GM12878 (cell line): ENCODE data around the gene USH2A. TPM values are rescaled to one million over a fixed set of nuclear protein-coding genes. Genes with fewer than 3 reads are reported as not detected.

Experiments used
- ATAC-seq: fragments of 200-7000 bp; cut with Tn5 transposase; 3 replicates; pipeline ENCODE4 v1.9.1; 2020; ENCODE audit warnings: mild to moderate bottlenecking, moderate library complexity
- BruUV-seq: library from RNA; stranded (reverse); fragments of 400-500 nt; replicated peaks from 2 replicates; lab custom pipeline; 2021; lab: Mats Ljungman, UMichigan
- CTCF ChIA-PET: fragments of 300-600 bp; sonication (Branson Sonifier 250); formaldehyde crosslinking; extraction: SDS; loops from one replicate; lab custom pipeline; 2021; ENCODE audit warnings: inconsistent platforms; lab: Yijun Ruan, JAX
- POLR2A ChIA-PET: fragments of 350-600 bp; formaldehyde crosslinking; extraction: SDS; loops from one replicate; lab custom pipeline; 2021; ENCODE audit warnings: inconsistent platforms; lab: Charles Lee
- RAD21 ChIA-PET: fragments of 300-600 bp; sonication (Branson Sonifier 250); formaldehyde crosslinking; loops from one replicate; lab custom pipeline; 2023; ENCODE audit warnings: antibody characterized with exemption; ENCODE audit not compliant: unreplicated experiment; lab: Charles Lee
- SMC1A ChIA-PET: fragments of 300-600 bp; sonication (Branson Sonifier 250); formaldehyde crosslinking; loops from one replicate; lab custom pipeline; 2023; ENCODE audit not compliant: unreplicated experiment, uncharacterized antibody; lab: Charles Lee
- DNase-seq: peaks from one replicate; pipeline ENCODE4 v3.0.0-alpha.2; 2011; ENCODE audit warnings: low read depth, low spot score
- FAIRE-seq: peaks from 3 replicates; lab custom pipeline; 2011; peaks lifted over from hg19 to GRCh38; lab: Jason Lieb, UNC
- H2AFZ ChIP-seq: 2 replicates; pipeline ENCODE4 v1.6.0; 2011; ENCODE audit warnings: low read depth, low read length, control low read depth; ENCODE audit not compliant: control insufficient read depth
- H3K27ac ChIP-seq: 2 replicates; pipeline ENCODE4 v1.5.1; 2011; ENCODE audit warnings: control low read depth; ENCODE audit not compliant: control insufficient read depth, insufficient read depth
- H3K27me3 ChIP-seq, 2 experiments: replicated peaks in 1 of 2; 2 replicates each; pipeline versions ENCODE4 v1.6.0 to v1.6.1; 2011; ENCODE audit warnings: low read length in 1 of 2; ENCODE audit not compliant: control insufficient read depth in 2 of 2, insufficient read depth in 2 of 2
- H3K36me3 ChIP-seq, 2 experiments: 2 replicates each; pipeline ENCODE4 v1.5.1; 2011; ENCODE audit warnings: low read length in 1 of 2; ENCODE audit not compliant: control insufficient read depth in 2 of 2, insufficient read depth in 2 of 2
- H3K4me1 ChIP-seq: 2 replicates; pipeline ENCODE4 v1.6.1; 2011; ENCODE audit warnings: mild to moderate bottlenecking, low read length, moderate library complexity, mixed read lengths; ENCODE audit not compliant: control insufficient read depth, insufficient read depth
- H3K4me2 ChIP-seq: 2 replicates; pipeline ENCODE4 v1.6.0; 2011; ENCODE audit warnings: control low read depth; ENCODE audit not compliant: control insufficient read depth, insufficient read depth
- H3K4me3 ChIP-seq: fragments of 200-600 bp; sonication (generic); 2 replicates; pipeline ENCODE4 v1.5.1; 2016
- H3K79me2 ChIP-seq: 2 replicates; pipeline ENCODE4 v1.6.0; 2011; ENCODE audit warnings: low read length; ENCODE audit not compliant: control insufficient read depth, insufficient read depth
- H3K9ac ChIP-seq: 2 replicates; pipeline ENCODE4 v1.8.0; 2011; ENCODE audit warnings: low read length, control low read depth, mixed read lengths; ENCODE audit not compliant: control insufficient read depth, insufficient read depth
- H3K9me3 ChIP-seq: replicated peaks from 3 replicates; pipeline ENCODE4 v1.5.1; 2011; ENCODE audit warnings: mild to moderate bottlenecking, low read length; ENCODE audit not compliant: control insufficient read depth, insufficient read depth
- H4K20me1 ChIP-seq: 2 replicates; pipeline ENCODE4 v1.6.0; 2011; ENCODE audit not compliant: control insufficient read depth, insufficient read depth
- ATF7 ChIP-seq: fragments of 450-650 bp; IDR thresholded peaks from 2 replicates; pipeline ENCODE4 v1.6.1; 2016; ENCODE audit warnings: low read depth, mild to moderate bottlenecking
- CHD4 ChIP-seq: fragments of 200-600 bp; sonication (generic); IDR thresholded peaks from 2 replicates; pipeline ENCODE4 v1.6.1; 2016; ENCODE audit warnings: mild to moderate bottlenecking
- KDM1A ChIP-seq: fragments of 200-600 bp; sonication (generic); IDR thresholded peaks from 2 replicates; pipeline ENCODE4 v1.6.1; 2016; ENCODE audit warnings: borderline replicate concordance
- MEF2A ChIP-seq: IDR thresholded peaks from 2 replicates; pipeline ENCODE4 v1.6.1; 2011; ENCODE audit warnings: low read depth, mild to moderate bottlenecking, low read length, moderate library complexity; ENCODE audit not compliant: insufficient read depth
- NRF1 ChIP-seq: conservative IDR thresholded peaks from 2 replicates; pipeline ENCODE4 v1.6.1; 2011; ENCODE audit warnings: mild to moderate bottlenecking, low read depth, low read length, improper control_type of control experiment
- PBX3 ChIP-seq: IDR thresholded peaks from 2 replicates; pipeline ENCODE4 v1.6.1; 2011; ENCODE audit warnings: mild to moderate bottlenecking, low read depth, low read length, moderate library complexity; ENCODE audit not compliant: insufficient replicate concordance
- RB1 ChIP-seq: fragments of 450-650 bp; formaldehyde crosslinking; IDR thresholded peaks from 2 replicates; pipeline ENCODE4 v1.6.1; 2017; ENCODE audit warnings: mild to moderate bottlenecking, borderline replicate concordance
- RELB ChIP-seq: fragments of 450-650 bp; IDR thresholded peaks from 2 replicates; pipeline ENCODE4 v1.6.1; 2017; ENCODE audit warnings: low read depth, mild to moderate bottlenecking, moderate library complexity
- SKIL ChIP-seq: fragments of 450-650 bp; IDR thresholded peaks from 2 replicates; pipeline ENCODE4 v1.6.1; 2017; ENCODE audit warnings: mild to moderate bottlenecking, low read depth, inconsistent platforms; ENCODE audit not compliant: poor library complexity, severe bottlenecking
- SMARCA5 ChIP-seq: fragments of 450-650 bp; IDR thresholded peaks from 2 replicates; pipeline ENCODE4 v1.6.1; 2017; ENCODE audit warnings: mild to moderate bottlenecking
- TCF12 ChIP-seq: IDR thresholded peaks from 2 replicates; pipeline ENCODE4 v1.6.1; 2011; ENCODE audit warnings: low read depth, mild to moderate bottlenecking, low read length
- YBX1 ChIP-seq: fragments of 450-650 bp; IDR thresholded peaks from 2 replicates; pipeline ENCODE4 v1.6.1; 2016; ENCODE audit warnings: antibody characterized with exemption
- WGBS: methylation state at CpG from one replicate; pipeline ENCODE4 v1.1.6; 2016; ENCODE audit warnings: low lambda C conversion rate; ENCODE audit not compliant: insufficient replicate concordance, insufficient coverage; ENCODE audit errors: missing lambda C conversion rate; 5-methylcytosine and 5-hydroxymethylcytosine counted together
- in situ Hi-C: fragments of 300-500 bp; cut with MboI; formaldehyde crosslinking; loops from 9 replicates; pipeline ENCODE4 v1.14.3; 2018; ENCODE audit warnings: mixed read lengths
- intact Hi-C: fragments of 100-400 bp; cut with micrococcal nuclease; formaldehyde crosslinking; loops from one replicate; pipeline ENCODE4 v1.14.2; 2022; ENCODE audit not compliant: unreplicated experiment
- polyA plus RNA-seq, 11 experiments: library from polyadenylated mRNA; depleted of rRNA in 4 of 11; unstranded in 6 of 11; stranded (reverse) in 5 of 11; fragments of >200 nt; fragmentation: Nextera tagmentation in 4 of 11; fragmentation: Illumina TruSeq in 1 of 11; extraction: Ambion mirVana in 4 of 11; extraction: Trizol in 1 of 11; gene quantifications; 1 replicate in 1 of 11; 2 replicates in 10 of 11; pipeline versions ENCODE4 v1.2.1 to v1.2.3, GENCODE V29; 2011 to 2016; ENCODE audit warnings: inconsistent platforms in 2 of 11, missing spikeins in 2 of 11, low read depth in 1 of 11
- total RNA-seq, 4 experiments: library from RNA; depleted of rRNA in 3 of 4; stranded (reverse); fragments of >200 nt in 3 of 4; fragmentation: Illumina TruSeq in 1 of 4; extraction: Trizol in 1 of 4; gene quantifications; 2 replicates each; pipeline versions ENCODE4 v1.2.1 to v1.2.3, GENCODE V29; 2013 to 2021

Gene USH2A
- total and polyA plus RNA-seq, 10 of the 15 experiments (the other 5 are each of a cell fraction or from before 2014, with no cell fraction given), result under 0.01 to 0.20 (median 0.01) TPM; not detected in 2

- no peak for ATAC-seq
- H3K79me2 ChIP-seq, result no peaks in the 10 kb centered on the region
- SMC1A ChIA-PET, result interaction anchor here (1.1 to 1.5 kb wide), 2 partner anchors 12 to 29 kb away, joined by 3 to 4 read pairs; no protein-coding TSS in a partner anchor
- H3K36me3 ChIP-seq, result no peaks in the 10 kb centered on the region; a peak in 1 of 4 replicates
- TF ChIP-seq YBX1 (no peak), TCF12 (no peak), SMARCA5 (no peak), PBX3 (no peak), MEF2A (no peak), CHD4 (no peak), ATF7 (no peak), RELB (no peak), RB1 (no peak), KDM1A (no peak), NRF1 (no peak), SKIL (no peak)
- no peak overlapping the region for H3K4me2 ChIP-seq
- BruUV-seq, result no TSS peak
- no peaks in the 10 kb centered on the region for H4K20me1 ChIP-seq
- POLR2A ChIA-PET, result interaction anchor here (0.7 kb wide), 1 partner anchor 10 kb away, joined by 4 read pairs; no protein-coding TSS in a partner anchor
- CTCF ChIA-PET, result no interaction called here
- H3K27ac ChIP-seq, result no peak overlapping the region
- peaks cover 5% of the 10 kb centered on the region; the same call in 1 of the 2 replicates for H3K4me1 ChIP-seq
- no peak for FAIRE-seq
- no peak overlapping the region for H3K4me3 ChIP-seq
- H3K9ac ChIP-seq, result no peak overlapping the region
- intact Hi-C loops, result no loop called here
- DNase-seq, result no peak
- no peaks in the 10 kb centered on the region for H3K27me3 ChIP-seq
- in situ Hi-C loops, result no loop called here
- WGBS, result 51% methylated on average over 3 of the region's 3 CpGs
- no peak overlapping the region for H2AFZ ChIP-seq
- RAD21 ChIA-PET, result interaction anchor here (0.7 to 1.4 kb wide), 3 partner anchors 20 to 201 kb away, joined by 3 read pairs; no protein-coding TSS in a partner anchor
- no peaks in the 10 kb centered on the region for H3K9me3 ChIP-seq
Measured at GRCh38 chr1:215599418-215600074, 823.7 kb downstream of the USH2A start.
